PFSK-1 (cell line): ENCODE measurements around the gene TRIP6.

Experiments used
- POLR2AphosphoS5 ChIP-seq: IDR thresholded peaks from 2 replicates; pipeline ENCODE4 v1.6.1; 2012; ENCODE audit warnings: low read depth, mild to moderate bottlenecking, control low read depth, low read length, moderate library complexity
- TAF1 ChIP-seq: IDR thresholded peaks from 2 replicates; pipeline ENCODE4 v1.6.1; 2012; ENCODE audit warnings: low read length, control low read depth, borderline replicate concordance; ENCODE audit not compliant: insufficient read depth
- TF ChIP-seq, protein P1 (sequence below), 2 experiments: IDR thresholded peaks; 2 replicates each; pipeline versions ENCODE4 v1.6.1 to v1.8.0; 2011 to 2012; ENCODE audit warnings: low read depth in 2 of 2, low read length in 2 of 2, control low read depth in 1 of 2, inconsistent platforms in 1 of 2, mild to moderate bottlenecking in 1 of 2, moderate library complexity in 1 of 2; ENCODE audit not compliant: insufficient read depth in 1 of 2

DNA sequence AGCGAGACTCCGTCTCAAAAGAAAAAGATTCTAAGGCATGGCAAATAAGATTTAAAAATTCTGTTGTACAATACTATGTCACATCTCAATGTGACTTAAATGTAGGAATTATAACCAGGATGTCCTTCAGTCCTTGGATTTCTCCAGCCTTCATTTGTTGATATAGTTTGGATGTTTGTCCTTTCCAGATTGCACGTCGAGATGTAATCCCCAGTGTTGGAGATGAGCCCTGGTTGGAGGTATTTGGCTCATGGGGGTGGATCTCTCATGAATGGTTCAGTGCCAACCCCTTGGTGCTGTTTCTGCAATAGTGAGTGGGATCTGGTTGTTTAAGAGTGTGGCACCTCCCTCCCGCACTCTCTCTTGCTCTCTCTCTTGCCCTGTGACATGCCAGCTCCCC, 41.3 kb downstream of the TRIP6 start:
- TF ChIP-seq POLR2AphosphoS5 = no peak
- TF ChIP-seq, protein P1, sequence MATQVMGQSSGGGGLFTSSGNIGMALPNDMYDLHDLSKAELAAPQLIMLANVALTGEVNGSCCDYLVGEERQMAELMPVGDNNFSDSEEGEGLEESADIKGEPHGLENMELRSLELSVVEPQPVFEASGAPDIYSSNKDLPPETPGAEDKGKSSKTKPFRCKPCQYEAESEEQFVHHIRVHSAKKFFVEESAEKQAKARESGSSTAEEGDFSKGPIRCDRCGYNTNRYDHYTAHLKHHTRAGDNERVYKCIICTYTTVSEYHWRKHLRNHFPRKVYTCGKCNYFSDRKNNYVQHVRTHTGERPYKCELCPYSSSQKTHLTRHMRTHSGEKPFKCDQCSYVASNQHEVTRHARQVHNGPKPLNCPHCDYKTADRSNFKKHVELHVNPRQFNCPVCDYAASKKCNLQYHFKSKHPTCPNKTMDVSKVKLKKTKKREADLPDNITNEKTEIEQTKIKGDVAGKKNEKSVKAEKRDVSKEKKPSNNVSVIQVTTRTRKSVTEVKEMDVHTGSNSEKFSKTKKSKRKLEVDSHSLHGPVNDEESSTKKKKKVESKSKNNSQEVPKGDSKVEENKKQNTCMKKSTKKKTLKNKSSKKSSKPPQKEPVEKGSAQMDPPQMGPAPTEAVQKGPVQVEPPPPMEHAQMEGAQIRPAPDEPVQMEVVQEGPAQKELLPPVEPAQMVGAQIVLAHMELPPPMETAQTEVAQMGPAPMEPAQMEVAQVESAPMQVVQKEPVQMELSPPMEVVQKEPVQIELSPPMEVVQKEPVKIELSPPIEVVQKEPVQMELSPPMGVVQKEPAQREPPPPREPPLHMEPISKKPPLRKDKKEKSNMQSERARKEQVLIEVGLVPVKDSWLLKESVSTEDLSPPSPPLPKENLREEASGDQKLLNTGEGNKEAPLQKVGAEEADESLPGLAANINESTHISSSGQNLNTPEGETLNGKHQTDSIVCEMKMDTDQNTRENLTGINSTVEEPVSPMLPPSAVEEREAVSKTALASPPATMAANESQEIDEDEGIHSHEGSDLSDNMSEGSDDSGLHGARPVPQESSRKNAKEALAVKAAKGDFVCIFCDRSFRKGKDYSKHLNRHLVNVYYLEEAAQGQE (IDR thresholded peaks at IDR 0.05; ENCODE audit: insufficient read depth in 1 of 2, low read depth in 2 of 2, low read length in 2 of 2) = no peak
- TF ChIP-seq TAF1 = no peak
